HG03354 (cell line): ENCODE measurements around the gene ACKR2.

Experiments
- ATAC-seq: cut with Tn5 transposase; IDR thresholded peaks from one replicate; pipeline ENCODE4 v1.9.1; 2021; ENCODE audit warnings: mild to moderate bottlenecking; ENCODE audit not compliant: unreplicated experiment, poor library complexity, severe bottlenecking

Gene ACKR2

GRCh38 chr3:42908675-42909074, 99.4 kb downstream of the ACKR2 start:
- ATAC-seq: no peak

- ATAC-seq: no peak
These were observed 102.3 kb downstream of the ACKR2 start for GRCh38 chr3:42911551-42911950.

- no peak for ATAC-seq
These were observed 105.7 kb downstream of the ACKR2 start for GRCh38 chr3:42914771-42915515.
